H7 (cell line): ENCODE measurements around the gene THRB. TPM values are rescaled to one million over a fixed set of nuclear protein-coding genes. Genes with fewer than 3 reads are reported as not detected.

ENCODE experiments used
- DNase-seq: peaks from one replicate; pipeline ENCODE4 v3.0.0; 2012
- H3K27me3 ChIP-seq: 2 replicates; pipeline ENCODE4 v1.6.0; 2011; ENCODE audit warnings: mild to moderate bottlenecking, low read length; ENCODE audit not compliant: control insufficient read depth, insufficient read depth
- H3K36me3 ChIP-seq: replicated peaks from 2 replicates; pipeline ENCODE4 v1.5.1; 2011; ENCODE audit warnings: low read length; ENCODE audit not compliant: control insufficient read depth, insufficient read depth
- H3K4me3 ChIP-seq: 2 replicates; pipeline ENCODE4 v1.5.1; 2011; ENCODE audit warnings: low read depth, mild to moderate bottlenecking, control low read depth, low read length, moderate library complexity; ENCODE audit not compliant: insufficient read depth
- total RNA-seq: library from RNA; depleted of rRNA; stranded (reverse); fragments of >200 nt; shearing (Covaris generic); gene quantifications from 2 replicates; pipeline ENCODE4 v1.2.3, GENCODE V29; 2014

The THRB gene
- total RNA-seq, 1 experiment from 2014 or later: 1.0 TPM

GRCh38 chr3:24367664-24368264 is 126.9 kb downstream of the THRB start:
- Histone ChIP-seq H3K36me3 (no peaks in the 10 kb centered on the region), H3K4me3 (no peak overlapping the region), H3K27me3 (no peaks in the 10 kb centered on the region)
- DNase-seq: no peak

DNA sequence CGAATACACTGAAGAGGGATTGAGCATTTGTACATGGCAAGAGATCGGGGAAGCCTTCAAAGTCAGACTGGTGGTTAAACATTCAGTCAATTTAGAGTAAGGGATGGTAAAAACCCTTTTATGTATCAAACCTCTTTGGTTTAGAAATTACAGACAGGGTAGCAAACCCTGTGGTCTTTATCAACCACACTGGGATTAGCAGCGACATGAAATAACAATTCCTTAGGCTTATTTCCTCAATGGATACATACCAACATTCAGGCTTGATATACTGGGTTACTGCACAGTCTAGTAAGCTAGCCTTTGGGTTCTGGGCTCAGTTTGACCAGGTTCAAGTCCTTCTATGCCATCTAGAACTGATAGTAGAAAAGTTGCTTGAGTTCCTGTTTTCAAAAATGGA is 127.4 kb downstream of the THRB start:
- Histone ChIP-seq H3K27me3 (no peaks in the 10 kb centered on the region), H3K36me3 (no peaks in the 10 kb centered on the region), H3K4me3 (no peak overlapping the region)
- DNase-seq: no peak

DNA sequence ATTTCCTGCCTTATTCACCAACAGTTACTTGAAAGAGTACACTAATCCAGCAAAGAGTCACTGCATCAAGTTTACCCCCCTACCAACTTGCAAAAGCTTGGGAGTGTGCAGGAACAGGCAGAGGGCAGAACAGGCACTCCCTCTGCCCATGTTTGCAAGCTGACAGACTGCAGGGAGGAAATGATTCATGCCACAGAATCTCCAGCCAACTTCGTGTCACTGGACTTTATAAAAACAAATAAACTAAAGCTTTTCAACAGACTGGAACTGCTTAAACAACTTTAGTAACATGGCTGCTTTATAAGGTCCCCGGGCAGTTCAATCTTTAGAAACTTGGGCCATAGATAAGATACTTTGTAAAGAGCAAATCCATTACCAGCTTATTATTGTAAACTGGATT is 129.5 kb downstream of the THRB start:
- Histone ChIP-seq H3K36me3 (no peaks in the 10 kb centered on the region), H3K27me3 (no peaks in the 10 kb centered on the region), H3K4me3 (no peak overlapping the region)
- no peak for DNase-seq

GRCh38 chr3:24364359-24364758 is 130.3 kb downstream of the THRB start:
- Histone ChIP-seq H3K4me3 (no peak overlapping the region), H3K27me3 (no peaks in the 10 kb centered on the region), H3K36me3 (no peaks in the 10 kb centered on the region)
- DNase-seq: no peak

DNA sequence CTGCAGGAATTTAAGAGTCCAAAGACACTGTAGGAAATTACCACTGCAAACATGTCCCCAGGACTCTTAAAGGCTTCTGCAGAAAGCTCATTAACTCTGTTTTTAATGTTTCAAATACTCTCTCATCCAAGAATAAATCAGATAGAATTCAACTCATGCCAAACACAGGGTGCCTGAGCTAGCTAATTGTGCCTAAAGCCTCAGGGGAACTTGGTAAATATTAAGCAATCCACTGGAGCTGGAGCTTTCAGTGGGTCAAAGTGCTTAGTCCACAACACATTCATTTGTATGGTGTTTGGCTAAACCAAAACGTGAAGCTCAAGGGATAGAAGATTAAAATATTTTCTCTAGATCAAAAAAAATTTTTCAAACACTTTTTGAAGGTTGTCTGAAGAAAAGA is 131.4 kb downstream of the THRB start:
- Histone ChIP-seq H3K27me3 (no peaks in the 10 kb centered on the region), H3K36me3 (no peaks in the 10 kb centered on the region)

GRCh38 chr3:24361623-24362022 is 133.0 kb downstream of the THRB start:
- Histone ChIP-seq H3K4me3 (no peak overlapping the region), H3K27me3 (no peaks in the 10 kb centered on the region), H3K36me3 (no peaks in the 10 kb centered on the region)
- no peak for DNase-seq

More for the DNA sequence above, 131.4 kb downstream of the THRB start:
- DNase-seq: no peak
- H3K4me3 ChIP-seq: no peak overlapping the region

DNA sequence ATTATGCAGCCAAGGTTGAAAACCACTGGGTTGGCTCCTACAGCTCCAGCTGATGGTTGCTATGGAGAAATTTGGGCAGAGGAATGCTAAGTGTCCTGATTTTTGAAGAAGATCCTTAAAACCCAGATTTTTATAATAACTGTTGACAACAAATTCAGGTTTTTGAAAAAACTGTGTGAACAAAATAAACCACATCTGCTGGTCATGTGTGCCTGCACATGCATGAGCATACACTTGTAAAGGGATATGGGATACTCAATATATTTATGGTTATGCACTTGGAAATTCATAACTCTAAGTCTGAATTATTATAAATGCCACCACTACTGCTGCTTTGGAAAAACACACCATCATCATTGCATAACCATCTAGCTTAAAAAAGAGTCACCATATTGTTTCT is 133.7 kb downstream of the THRB start:
- no peak for DNase-seq
- Histone ChIP-seq H3K36me3 (no peaks in the 10 kb centered on the region), H3K27me3 (no peaks in the 10 kb centered on the region), H3K4me3 (no peak overlapping the region)

DNA sequence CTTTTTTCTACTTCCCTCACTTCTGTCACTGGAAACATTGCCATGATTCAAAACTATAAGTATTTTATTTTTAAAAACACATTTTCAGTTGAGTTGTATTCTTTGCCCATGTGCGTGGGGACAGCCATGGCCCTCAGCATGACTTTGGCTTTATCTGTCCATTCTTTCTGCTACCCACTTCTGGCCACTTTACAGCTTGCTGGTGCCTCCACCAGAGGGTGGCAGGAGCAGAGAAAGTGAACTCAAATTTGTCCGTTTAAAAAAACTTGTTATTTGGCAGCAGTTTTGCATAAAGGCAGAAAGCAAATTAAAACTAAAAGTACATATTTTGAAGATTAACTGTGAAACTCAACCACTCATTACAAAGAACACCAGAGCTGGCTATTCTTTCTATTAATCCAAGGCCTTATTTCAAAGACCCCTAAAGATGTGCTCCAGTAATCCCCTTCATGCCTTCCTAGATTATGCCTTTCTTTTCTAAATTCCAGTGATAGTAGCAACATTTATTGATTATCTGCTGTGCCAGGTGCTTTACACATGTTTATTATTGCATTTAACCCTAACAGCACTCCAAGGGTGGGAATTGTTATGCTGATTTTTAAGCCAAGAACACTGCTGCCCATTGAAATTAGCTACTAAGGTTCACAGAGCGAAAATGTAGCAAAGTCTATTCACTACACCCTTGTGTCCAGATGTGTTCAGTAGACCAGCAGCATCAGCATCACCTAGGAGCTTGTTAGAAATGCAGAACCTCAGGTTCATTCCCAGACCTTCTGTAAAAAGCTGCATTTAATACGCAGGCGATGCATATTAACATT is 134.8 kb downstream of the THRB start:
- no peaks in the 10 kb centered on the region for H3K27me3 ChIP-seq
- no peak overlapping the region for H3K4me3 ChIP-seq
- no peaks in the 10 kb centered on the region for H3K36me3 ChIP-seq
- no peak for DNase-seq

DNA sequence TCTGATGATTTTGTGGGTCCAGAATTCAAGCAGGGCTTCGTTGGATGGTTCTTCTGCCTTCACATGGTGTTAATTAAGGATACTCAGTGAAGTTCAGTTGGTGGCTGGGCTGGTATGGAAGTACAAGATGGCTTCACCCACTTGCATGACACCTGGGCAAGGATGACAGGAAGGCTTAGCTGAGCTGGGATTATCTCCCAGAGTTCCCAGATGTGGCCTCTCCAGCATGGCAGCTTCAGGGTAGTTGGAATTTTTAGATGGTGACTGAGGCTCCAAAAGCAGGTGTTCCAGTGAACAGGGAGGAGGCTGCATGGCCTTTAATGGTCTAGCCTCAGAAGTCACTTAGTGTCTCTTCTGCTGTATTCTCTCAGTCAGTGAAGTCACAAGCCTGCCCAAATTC is 135.5 kb downstream of the THRB start:
- no peak for DNase-seq
- H3K36me3 ChIP-seq: no peaks in the 10 kb centered on the region
- H3K27me3 ChIP-seq: no peaks in the 10 kb centered on the region
- no peak overlapping the region for H3K4me3 ChIP-seq

GRCh38 chr3:24357635-24358034 is 137.0 kb downstream of the THRB start:
- H3K4me3 ChIP-seq: no peak overlapping the region
- H3K27me3 ChIP-seq: no peaks in the 10 kb centered on the region
- no peaks in the 10 kb centered on the region for H3K36me3 ChIP-seq
- no peak for DNase-seq

DNA sequence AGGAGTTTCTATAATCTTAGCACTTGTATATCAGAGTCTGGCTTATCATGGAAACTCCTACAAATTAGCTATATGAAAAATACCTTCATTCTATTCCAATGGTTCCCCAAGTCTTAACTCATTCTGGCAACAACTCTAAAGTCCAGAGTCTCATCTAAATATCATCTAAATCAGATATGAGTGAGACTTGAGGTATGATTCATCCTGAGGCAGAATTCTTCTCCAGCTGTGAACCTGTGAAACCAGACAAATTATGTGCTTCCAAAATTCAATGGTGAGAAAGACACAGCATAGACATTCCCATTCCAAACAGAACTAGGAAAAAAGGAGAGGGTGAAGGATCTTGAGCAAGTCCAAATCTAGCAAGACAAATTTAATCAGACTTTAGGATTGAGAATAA is 138.8 kb downstream of the THRB start:
- no peak for DNase-seq
- H3K4me3 ChIP-seq: no peak overlapping the region
- H3K36me3 ChIP-seq: no peaks in the 10 kb centered on the region
- H3K27me3 ChIP-seq: no peaks in the 10 kb centered on the region

DNA sequence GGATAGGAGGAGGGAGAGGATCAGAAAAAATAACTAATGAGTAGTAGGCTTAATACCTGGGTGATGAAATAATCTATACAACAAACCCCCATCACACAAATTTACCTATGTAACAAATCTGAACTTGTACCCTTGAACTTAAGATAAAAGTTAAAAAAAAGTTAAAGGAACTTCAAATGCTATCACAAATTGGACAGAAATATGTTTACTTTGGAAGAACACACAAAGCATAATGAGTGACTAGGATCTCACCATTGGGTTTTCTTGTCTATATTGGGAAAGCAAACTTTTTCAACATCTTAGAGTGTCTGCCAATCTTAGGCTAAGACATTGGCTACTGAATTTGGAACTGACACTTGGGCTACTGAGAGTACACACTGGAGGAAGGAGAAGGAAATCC is 140.4 kb downstream of the THRB start:
- Histone ChIP-seq H3K4me3 (no peak overlapping the region), H3K27me3 (no peaks in the 10 kb centered on the region), H3K36me3 (no peaks in the 10 kb centered on the region)
- no peak for DNase-seq

GRCh38 chr3:24352893-24353553 is 141.6 kb downstream of the THRB start:
- no peak for DNase-seq
- H3K27me3 ChIP-seq: no peaks in the 10 kb centered on the region
- H3K36me3 ChIP-seq: no peaks in the 10 kb centered on the region
- no peak overlapping the region for H3K4me3 ChIP-seq

DNA sequence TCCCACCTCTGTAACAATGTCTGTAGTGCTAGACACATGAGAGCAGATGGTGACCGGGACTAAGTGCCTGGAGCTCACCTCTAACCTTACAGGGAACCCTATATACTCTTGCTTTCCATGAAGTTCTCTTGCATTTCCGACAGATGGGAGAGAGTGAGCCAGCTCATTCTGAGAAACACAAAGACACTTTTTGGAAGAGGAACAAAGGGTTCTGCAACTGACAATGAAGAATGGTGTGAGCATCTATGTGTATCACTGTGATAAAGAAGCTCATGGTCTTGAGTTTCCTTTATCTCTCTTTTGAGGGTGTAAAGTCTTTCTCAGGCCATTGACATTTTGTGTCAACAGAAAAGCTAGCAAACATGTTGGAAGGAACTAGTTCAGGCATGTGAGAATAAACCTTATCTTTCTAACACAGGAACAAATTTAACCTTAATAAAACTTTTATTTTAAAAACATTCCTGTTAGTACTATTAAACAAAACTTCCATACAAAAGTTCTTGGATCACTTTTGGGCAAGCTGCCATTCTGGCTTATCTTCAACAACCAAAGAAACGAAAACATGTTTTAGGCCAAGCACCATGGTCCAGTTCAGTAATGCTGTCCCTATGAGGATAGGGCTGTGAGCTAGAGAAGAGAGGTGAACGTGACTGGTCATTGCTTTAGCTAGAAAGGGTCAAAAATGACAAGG is 142.7 kb downstream of the THRB start:
- no peak overlapping the region for H3K4me3 ChIP-seq
- H3K27me3 ChIP-seq: no peaks in the 10 kb centered on the region
- no peaks in the 10 kb centered on the region for H3K36me3 ChIP-seq
- no peak for DNase-seq
